Measurements from ENCODE around the gene FARS2. TPM values are rescaled to one million over a fixed set of nuclear protein-coding genes. Genes with fewer than 3 reads are reported as not detected.

The FARS2 gene
- total and polyA plus RNA-seq, 2 donors (not counting 1 experiment from before 2014, with no cell fraction given): 11.0 to 18.5 TPM

DNA sequence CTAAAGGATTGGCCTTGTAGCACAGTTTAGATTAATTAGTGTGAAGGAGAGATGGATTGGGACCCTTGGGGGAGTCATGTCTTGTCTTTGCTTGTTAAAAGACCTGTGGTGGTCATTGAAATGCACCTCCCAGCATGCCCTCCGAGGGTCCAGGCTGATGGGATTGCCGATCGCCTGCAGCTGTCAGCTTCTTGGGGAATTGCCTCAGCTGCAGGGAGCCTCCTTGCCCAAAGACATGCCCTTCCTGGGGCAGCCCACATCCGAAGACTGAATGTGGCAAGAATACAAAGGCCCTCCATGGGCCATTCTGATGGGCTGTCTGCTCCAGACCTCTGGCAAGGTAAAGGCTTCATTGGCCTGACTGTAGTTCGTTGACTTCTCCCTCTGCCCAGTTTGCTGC is 150.7 kb downstream of the FARS2 start:
- no peak overlapping the region for H3K4me2 ChIP-seq (ENCODE audit: extremely low read depth, insufficient read depth, low read length)
- no peak overlapping the region for H3K9ac ChIP-seq (ENCODE audit: insufficient read depth, low read length)
- H4K20me1 ChIP-seq (ENCODE audit: control insufficient read depth, extremely low read depth, insufficient read depth, low read length): no peaks in the 10 kb centered on the region
- H3K4me3 ChIP-seq (replicated peaks in 1 of 4; ENCODE audit: control extremely low read depth in 1 of 4, insufficient read depth in 1 of 4, low read depth in 3 of 4, low read length in 4 of 4): no peak overlapping the region
- no peaks in the 10 kb centered on the region for H3K36me3 ChIP-seq (ENCODE audit: control insufficient read depth, insufficient read depth, low read length)
- H3K79me2 ChIP-seq (ENCODE audit: control insufficient read depth, insufficient read depth, low read length): no peaks in the 10 kb centered on the region
- DNase-seq (ENCODE audit: low read depth in 2 of 2): no peak
- no peaks in the 10 kb centered on the region for H3K27me3 ChIP-seq (ENCODE audit: control insufficient read depth, insufficient read depth, low read length)
- H3K9me3 ChIP-seq (ENCODE audit: control insufficient read depth, insufficient read depth, low read depth, low read length): no peaks in the 10 kb centered on the region
- H3K27ac ChIP-seq (ENCODE audit: insufficient read depth, low read length): no peak overlapping the region
- H3K4me1 ChIP-seq (ENCODE audit: control insufficient read depth, extremely low read depth, insufficient read depth, low read length): no peaks in the 10 kb centered on the region
- TF ChIP-seq CTCF (conservative IDR thresholded peaks at IDR 0.05 in 1 of 2, IDR thresholded peaks at IDR 0.05 in 1 of 2; ENCODE audit: low read depth in 1 of 2, low read length in 2 of 2): no peak
- no peak for TF ChIP-seq EZH2 (IDR thresholded peaks at IDR 0.05; ENCODE audit: low read length, missing control alignments)
- H2AFZ ChIP-seq (ENCODE audit: low read length): no peak overlapping the region

DNA sequence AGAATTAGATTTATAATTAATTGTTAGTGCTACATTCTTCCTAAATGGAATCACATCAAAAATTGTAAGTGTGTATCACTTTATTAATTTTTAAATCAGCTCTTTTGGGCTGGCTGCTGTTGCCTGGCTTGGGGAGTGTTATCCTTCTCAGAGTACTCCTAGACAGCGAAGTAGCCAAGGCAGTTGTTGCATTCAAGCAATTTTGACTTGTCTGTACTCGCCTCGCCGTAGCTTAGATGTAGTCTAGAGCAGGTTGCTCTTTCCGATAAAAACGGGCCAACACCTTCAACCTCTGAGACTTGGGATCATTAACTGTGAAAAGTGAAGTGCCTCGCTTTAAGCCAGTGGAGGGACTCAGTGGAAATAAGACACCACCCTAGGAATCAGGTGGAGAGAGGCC is 151.3 kb downstream of the FARS2 start:
- no peaks in the 10 kb centered on the region for H3K9me3 ChIP-seq (ENCODE audit: control insufficient read depth, insufficient read depth, low read depth, low read length)
- no peak for TF ChIP-seq CTCF (conservative IDR thresholded peaks at IDR 0.05 in 1 of 2, IDR thresholded peaks at IDR 0.05 in 1 of 2; ENCODE audit: low read depth in 1 of 2, low read length in 2 of 2)
- no peak for TF ChIP-seq EZH2 (IDR thresholded peaks at IDR 0.05; ENCODE audit: low read length, missing control alignments)
- no peak overlapping the region for H3K4me2 ChIP-seq (ENCODE audit: extremely low read depth, insufficient read depth, low read length)
- H3K27ac ChIP-seq (ENCODE audit: insufficient read depth, low read length): no peak overlapping the region
- no peaks in the 10 kb centered on the region for H4K20me1 ChIP-seq (ENCODE audit: control insufficient read depth, extremely low read depth, insufficient read depth, low read length)
- no peaks in the 10 kb centered on the region for H3K4me1 ChIP-seq (ENCODE audit: control insufficient read depth, extremely low read depth, insufficient read depth, low read length)
- no peaks in the 10 kb centered on the region for H3K27me3 ChIP-seq (ENCODE audit: control insufficient read depth, insufficient read depth, low read length)
- no peak overlapping the region for H3K9ac ChIP-seq (ENCODE audit: insufficient read depth, low read length)
- no peak overlapping the region for H2AFZ ChIP-seq (ENCODE audit: low read length)
- H3K79me2 ChIP-seq (ENCODE audit: control insufficient read depth, insufficient read depth, low read length): no peaks in the 10 kb centered on the region
- no peaks in the 10 kb centered on the region for H3K36me3 ChIP-seq (ENCODE audit: control insufficient read depth, insufficient read depth, low read length)
- no peak for DNase-seq (ENCODE audit: low read depth in 2 of 2)
- no peak overlapping the region for H3K4me3 ChIP-seq (replicated peaks in 1 of 4; ENCODE audit: control extremely low read depth in 1 of 4, insufficient read depth in 1 of 4, low read depth in 3 of 4, low read length in 4 of 4)

DNA sequence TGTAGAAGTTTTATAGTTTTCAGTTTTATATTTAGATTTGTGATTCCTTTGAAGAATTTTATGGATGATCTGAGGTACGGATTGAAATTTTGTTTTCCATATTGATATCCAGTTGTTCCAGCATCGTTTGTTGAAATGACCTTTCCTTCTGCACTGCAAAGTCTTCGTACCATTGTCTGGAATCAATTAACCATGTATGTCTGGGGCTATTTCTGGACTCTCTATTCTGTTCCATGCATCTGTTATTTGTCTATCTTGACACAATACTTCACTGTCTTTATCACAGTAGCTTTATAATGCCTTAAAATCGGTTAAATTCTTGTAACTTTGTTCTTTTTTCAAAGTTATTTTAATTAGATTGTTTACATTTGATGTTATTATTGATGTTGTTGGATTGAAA is 154.9 kb downstream of the FARS2 start:
- H3K9me3 ChIP-seq (ENCODE audit: control insufficient read depth, insufficient read depth, low read depth, low read length): no peaks in the 10 kb centered on the region
- DNase-seq (ENCODE audit: low read depth in 2 of 2): no peak
- H3K79me2 ChIP-seq (ENCODE audit: control insufficient read depth, insufficient read depth, low read length): no peaks in the 10 kb centered on the region
- H4K20me1 ChIP-seq (ENCODE audit: control insufficient read depth, extremely low read depth, insufficient read depth, low read length): no peaks in the 10 kb centered on the region
- no peak overlapping the region for H2AFZ ChIP-seq (ENCODE audit: low read length)
- no peak overlapping the region for H3K4me3 ChIP-seq (replicated peaks in 1 of 4; ENCODE audit: control extremely low read depth in 1 of 4, insufficient read depth in 1 of 4, low read depth in 3 of 4, low read length in 4 of 4)
- TF ChIP-seq EZH2 (IDR thresholded peaks at IDR 0.05; ENCODE audit: low read length, missing control alignments) (no peak), CTCF (conservative IDR thresholded peaks at IDR 0.05 in 1 of 2, IDR thresholded peaks at IDR 0.05 in 1 of 2; ENCODE audit: low read depth in 1 of 2, low read length in 2 of 2) (no peak)
- no peaks in the 10 kb centered on the region for H3K4me1 ChIP-seq (ENCODE audit: control insufficient read depth, extremely low read depth, insufficient read depth, low read length)
- H3K27me3 ChIP-seq (ENCODE audit: control insufficient read depth, insufficient read depth, low read length): no peaks in the 10 kb centered on the region
- H3K27ac ChIP-seq (ENCODE audit: insufficient read depth, low read length): no peak overlapping the region
- no peak overlapping the region for H3K4me2 ChIP-seq (ENCODE audit: extremely low read depth, insufficient read depth, low read length)
- H3K36me3 ChIP-seq (ENCODE audit: control insufficient read depth, insufficient read depth, low read length): no peaks in the 10 kb centered on the region
- no peak overlapping the region for H3K9ac ChIP-seq (ENCODE audit: insufficient read depth, low read length)

Measured in fibroblast of lung (primary cell).